Measurements from ENCODE around the gene GEMIN4.
A peak's percentile ranks its signal among the peaks of the same experiment; 100 is the strongest.
"Not testable (repeated sequence)": the region's sequence is repeated elsewhere in the genome, so short reads cannot be mapped to it uniquely, and the experiment has no call there.

Gene GEMIN4

DNA sequence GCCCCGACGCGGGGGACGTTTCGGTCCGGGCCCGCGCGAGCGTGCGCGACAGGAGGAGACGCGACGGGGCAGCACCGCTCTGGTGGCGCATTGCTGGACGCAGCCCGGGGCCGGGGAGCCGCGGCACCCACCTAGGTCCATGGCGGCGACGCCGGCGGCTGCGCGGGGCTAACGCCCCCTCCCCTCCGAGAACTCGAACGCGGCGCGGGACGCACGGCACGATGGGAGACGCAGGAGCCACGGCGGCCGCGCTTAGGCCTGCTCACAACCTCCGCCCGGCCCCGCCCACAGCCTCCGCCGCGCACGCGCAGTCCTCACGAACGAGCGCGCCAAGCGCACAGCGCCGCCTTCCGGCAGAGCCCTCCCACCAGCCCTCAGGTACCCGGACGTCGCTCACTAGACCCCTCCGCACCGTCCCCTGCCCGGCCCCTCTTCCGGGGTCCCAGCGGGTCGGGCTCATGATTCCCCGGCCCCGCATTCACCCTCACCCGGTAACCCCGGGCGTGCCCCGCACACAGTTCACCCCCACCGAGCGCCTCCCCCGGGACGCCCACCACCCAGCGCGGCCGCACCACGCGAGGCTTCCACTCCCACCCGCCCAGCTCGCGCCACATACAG is at the start of gene GEMIN4:
Gene GEMIN4, minus strand, starts transcription at position 263 of the 618 bp plus-strand sequence. Its CDS starts 122 bp downstream, at position 141.
- peak; percentile 94 to 98 (median 97) for DNase-seq (ENCODE audit: low read depth in 3 of 3)

DNA sequence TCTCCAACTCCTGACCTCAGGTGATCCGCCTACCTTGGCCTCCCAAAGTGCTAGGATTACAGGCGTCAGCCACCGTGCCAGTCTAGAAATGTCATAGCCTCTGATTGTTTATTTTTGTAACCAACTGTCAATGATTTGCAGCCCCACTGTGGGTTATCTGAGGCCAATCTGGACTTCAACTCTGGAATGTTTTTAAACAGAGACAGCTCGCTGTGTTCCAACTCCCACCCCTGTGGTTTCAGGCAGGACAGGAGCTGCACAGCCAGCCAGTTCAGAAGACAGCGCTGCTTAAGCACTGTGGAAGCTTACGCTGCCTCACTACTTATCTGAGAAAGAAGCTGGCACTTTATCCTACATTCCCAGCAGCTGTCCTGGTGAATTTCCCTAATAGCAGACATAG is 49.6 kb upstream of the GEMIN4 start:
- DNase-seq (ENCODE audit: low read depth in 3 of 3) = no peak

DNA sequence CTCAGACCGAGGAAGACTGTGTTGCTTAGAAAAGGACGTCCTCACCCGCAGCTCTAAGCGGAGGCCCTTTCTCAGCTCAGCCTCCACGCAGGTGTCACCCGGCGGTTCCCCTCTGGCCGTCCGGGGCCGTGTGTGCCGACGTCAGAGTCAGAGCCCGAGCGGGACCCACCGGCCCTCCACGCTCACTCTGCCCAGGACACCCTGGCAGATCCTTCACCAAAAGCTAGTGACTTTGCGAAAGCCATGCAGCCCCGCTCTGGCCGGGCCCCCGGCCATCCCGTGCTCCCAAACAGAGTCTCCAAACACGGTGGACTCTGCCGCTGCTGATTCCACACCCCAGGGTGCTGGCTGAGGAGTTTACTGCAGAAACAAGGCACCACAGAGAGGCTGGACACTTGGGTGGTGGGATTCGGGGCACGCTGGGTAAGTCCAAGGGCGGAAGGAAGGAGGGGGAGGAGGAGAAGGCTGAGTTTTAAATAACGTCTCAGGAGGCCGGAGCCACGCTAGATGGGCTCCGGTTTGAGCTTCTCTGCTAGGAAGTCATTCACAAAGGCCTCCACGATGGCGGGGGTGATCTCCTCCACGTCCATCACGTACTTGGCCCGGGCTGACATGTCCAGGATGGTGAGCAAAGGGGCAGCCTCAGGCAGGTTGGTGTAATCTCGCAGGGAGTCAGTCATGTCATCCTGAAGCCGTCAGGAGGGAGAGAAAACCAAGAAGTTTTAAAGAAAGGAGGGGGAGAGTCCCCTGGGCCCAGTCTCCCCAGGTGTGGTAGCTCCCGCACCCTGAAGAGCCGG is 48.6 kb upstream of the GEMIN4 start:
- no peak for DNase-seq (ENCODE audit: low read depth in 3 of 3)

DNA sequence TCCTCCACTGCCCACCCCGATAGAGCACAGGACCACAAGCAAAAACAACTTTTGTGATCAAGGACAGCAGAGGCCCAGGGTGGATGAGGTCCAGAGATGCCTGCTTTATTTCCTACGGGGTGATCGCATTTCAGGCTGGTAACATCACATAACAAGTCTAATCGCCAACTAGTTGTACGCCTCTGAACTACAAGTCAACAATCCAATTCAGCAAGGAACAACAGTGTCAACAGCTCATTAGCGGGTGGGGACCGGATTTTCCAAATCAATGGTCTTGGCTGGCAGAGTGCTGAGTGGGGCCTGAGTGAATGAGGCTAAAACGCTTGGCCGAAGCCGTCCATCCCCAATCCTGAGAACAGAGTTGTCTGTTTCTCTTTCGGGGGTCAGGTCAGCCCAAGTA is 47.2 kb upstream of the GEMIN4 start:
- DNase-seq (ENCODE audit: low read depth in 3 of 3) = no peak

DNA sequence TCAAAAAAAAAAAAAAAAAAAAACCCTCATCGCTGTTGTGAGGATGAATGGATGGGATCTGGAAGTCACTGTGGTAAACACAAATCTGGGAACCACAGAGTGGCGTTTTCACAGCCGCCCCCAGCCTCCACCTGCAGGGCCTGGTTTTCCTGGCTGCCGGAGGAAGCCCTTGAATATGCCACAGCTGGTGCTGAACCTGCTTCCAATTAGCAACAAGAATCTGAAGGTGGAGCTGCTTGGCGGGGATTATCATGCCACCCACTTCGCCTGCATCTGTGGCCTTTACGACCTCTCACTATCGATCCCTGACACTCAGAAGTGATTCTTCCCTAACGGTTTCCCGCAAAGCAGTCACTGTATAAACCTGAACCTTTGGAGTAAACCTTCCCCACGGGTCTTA is 46.2 kb upstream of the GEMIN4 start:
- DNase-seq (ENCODE audit: low read depth in 3 of 3) = no peak

DNA sequence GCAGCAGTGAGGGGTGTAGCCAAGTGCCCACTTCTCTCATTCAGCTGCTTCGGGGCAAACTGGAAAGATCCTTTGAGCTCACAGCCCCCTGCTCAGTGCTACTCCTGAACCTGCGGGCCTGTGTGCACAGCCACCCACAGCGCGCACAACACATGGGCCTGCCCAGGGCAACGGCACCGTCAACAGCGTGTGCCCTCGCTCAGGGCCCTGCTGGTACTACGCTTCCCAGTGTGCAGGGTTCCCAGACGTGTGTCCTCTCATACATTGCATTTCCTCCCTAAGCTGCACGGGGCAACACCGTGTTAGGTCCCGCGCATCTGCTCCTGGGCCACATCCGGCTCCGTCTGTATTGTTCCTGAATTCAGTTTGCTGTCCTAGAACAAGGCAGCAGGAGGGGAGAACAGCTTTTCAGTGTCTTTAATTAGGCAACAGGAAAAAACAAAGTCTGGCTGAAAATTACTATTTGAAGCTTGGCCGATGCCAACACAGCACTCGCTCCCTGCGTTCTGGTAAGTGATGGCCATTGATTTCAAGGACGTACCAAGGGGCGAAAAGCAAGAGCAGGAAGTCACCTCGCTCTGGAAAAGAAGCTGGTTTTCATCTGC is 45.3 kb upstream of the GEMIN4 start:
- DNase-seq (ENCODE audit: low read depth in 3 of 3) = no peak

DNA sequence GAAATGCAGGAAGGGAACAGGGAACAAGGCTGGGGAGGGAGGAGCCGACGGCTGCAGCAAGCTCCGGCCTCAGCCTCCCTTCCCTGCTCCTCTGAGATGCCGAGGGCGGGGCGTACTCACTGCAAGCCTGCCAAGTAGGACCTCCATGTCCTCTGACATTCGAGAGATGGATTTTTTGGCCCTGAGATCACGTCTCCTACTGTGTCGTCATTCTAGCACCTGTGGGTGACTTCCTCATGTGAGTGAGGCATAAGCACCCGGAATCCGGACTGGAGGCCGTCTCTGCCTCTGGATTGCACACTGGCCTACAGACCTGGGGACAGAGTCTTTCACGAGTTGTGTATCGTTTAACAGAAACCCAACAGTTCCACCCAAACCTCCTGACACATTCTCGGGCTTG is 44.5 kb upstream of the GEMIN4 start:
- no peak for DNase-seq (ENCODE audit: low read depth in 3 of 3)

DNA sequence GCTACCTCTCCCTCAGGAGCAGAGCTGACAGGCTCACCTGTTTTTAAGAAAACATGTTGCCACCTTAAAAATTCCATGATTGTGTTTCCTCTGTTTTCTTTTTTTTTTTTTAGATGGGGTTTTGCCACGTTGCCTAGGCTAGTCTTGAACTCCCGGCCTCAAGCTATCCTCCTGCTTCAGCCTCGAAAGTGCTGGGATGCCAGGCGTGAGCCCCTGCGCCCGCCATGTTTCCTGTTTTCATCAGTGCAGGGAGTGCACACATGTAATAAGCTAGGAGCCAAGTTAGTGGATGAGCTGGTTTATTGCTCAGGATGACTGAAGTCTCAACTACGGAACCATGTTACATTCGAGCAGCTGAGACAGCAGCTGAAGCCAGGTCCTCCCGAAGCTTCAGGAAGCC is 43.7 kb upstream of the GEMIN4 start:
- no peak for DNase-seq (ENCODE audit: low read depth in 3 of 3)

DNA sequence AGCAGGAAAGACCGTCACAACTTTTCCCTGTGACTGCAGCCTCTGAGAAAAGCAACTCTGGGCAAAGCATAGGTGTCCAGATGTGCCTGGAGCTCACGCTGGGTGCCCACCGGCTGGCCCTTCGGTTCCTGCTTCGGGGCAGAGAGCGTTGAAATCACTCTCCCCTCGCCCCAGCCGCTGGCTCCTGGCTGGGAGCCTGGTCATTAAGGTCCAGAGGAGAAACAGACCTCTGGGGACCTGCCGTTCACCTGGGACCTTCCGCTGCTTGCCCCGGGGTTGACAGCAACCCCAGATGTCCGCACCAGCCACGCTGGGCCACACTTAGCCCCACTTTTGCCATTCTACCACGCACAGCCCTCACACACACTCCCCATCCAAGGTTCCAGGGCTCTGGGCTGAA is 43.2 kb upstream of the GEMIN4 start:
- DNase-seq (ENCODE audit: low read depth in 3 of 3) = no peak

DNA sequence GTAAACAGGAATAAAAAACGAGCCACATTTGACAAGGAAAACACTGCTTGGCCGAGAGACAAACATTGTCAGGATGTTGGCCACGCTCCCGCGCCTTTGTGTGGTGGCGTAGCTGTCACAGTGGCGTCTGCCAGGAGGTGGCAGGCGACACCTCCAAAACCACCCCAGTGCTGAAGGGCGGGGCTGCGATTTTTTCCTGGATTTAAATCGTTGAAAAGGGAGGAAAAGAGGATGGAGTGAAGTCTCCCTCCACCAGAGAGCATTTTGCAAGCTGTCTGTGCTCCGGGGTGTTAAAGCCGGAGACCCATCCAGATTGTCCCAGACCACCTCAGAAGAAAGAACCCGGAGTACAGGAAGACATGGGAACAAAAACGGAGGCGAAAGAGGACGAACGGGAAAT is 42.8 kb upstream of the GEMIN4 start:
- DNase-seq (ENCODE audit: low read depth in 3 of 3) = peak in 2 of 3 experiments; percentile 8 to 37

DNA sequence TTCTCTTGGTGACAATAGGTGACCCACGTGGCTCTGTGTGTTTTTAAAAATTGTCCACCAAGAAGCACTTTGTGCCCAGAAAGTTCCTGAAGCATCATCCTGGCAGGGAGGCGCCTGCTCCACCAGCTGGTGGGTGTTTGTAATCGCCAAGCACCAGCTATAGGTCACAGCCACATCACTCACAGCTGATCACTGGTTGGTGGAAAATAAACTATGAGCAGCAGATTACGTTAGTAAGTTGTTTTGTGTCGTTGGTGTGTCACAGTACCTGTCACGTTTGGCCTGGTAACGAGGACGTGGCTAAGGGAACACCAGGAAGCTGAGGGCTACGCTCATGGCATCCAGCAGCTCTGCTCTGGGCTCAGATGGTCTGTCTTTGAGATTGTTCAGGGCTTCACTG is 40.2 kb upstream of the GEMIN4 start:
- DNase-seq (ENCODE audit: low read depth in 3 of 3) = no peak

DNA sequence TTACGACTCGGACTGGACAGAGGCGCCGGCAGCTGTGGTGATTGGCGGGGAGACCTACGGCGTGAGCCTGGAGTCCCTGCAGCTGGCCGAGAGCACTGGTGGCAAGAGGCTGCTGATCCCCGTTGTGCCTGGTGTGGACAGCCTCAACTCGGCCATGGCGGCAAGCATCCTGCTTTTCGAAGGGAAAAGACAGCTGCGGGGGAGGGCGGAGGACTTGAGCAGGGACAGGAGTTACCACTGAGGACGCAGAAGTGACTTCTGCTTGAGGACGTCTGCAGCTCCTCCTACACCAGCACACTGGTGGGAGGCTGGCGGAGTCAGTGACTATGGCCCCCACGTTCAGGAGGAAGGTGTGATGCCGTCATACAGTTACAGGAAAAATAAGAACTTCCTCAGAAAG is 39.8 kb upstream of the GEMIN4 start:
- no peak for DNase-seq (ENCODE audit: low read depth in 3 of 3)

DNA sequence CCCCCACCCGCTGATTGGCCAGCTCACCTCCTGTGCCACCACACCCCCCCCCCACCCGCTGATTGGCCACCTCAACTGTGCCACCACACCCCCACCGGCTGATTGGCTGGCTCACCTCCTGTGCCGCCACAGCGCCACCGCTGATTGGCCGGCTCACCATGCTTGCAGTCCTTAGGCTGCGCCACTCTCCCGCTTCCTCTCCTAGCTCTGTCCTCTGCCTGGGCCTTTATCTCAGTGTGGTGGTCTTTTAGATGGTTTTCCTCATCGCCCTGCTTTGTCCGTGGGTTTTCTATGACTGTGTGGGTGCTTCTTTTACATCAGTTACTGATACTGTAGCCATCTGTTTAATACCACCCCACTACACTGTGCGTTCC is 38.8 kb upstream of the GEMIN4 start:
- not testable (repeated sequence) for DNase-seq (ENCODE audit: low read depth in 3 of 3)

DNA sequence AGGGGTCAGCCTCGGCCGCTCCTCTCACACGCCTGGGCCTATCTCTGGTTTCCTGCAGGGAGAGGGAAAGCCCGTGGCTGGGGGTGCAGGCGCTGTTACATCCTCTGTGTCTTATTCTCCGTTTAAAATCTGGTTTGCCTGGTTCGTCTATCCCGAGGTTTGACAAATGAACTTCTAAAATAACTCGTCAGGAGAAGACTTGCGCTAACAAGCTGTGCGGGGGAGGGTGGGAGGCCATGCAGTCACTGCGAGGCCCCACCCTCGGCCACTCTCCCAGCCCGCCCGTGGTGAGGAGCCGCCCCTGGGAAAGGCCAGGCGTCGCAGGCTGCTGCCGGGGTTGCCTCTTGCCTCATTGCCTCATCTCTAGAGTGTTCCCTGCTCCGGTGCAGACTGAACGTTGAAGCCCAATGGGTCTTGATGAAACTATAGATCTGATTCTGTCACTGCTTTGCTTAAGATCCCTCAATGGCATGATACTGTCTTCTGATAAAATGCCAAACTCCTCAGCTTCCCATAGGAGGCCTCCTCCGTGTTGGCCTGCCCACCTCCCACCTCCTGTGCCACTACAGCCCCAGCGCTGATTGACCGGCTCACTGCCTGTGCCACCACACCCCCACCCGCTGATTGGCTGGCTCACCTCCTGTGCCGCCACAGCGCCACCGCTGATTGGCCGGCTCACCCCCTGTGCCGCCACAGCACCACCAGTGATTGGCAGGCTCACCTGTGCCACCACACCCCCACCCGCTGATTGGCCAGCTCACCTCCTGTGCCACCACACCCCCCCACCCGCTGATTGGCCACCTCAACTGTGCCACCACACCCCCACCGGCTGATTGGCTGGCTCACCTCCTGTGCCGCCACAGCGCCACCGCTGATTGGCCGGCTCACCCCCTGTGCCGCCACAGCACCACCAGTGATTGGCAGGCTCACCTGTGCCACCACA is 38.1 kb upstream of the GEMIN4 start:
- not testable (repeated sequence) for DNase-seq (ENCODE audit: low read depth in 3 of 3)

DNA sequence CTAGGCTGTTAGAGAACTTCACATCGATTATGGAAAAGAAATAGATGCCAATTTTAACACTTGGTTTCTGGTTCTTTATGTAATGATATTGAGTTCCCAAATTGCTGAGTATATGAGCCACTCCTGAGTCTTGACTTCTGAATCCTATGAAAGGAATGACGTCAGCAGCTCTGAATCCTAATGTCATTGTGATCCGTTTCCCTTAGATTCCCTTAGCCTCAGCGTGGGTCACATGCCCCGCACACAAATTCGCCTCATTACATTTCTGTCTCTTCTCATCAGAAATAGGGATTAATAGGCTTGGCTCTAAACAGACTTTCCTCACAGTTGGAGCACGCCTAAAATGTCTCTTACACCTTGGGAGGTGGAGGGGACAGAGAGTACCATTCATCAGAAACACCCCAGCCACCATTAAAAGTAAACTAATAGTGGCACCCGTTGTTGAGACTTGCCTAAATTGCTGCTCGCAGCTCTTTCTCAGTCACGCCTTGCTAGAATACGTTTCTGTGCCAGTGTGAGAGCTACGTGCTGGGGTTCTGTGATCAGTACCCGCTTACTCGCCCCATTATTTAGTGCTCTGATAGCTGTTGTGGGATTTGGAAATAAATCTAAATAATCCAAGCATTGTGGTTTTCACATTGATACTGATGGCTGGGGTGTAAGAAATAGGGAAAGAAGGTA is 37.2 kb upstream of the GEMIN4 start:
- no peak for DNase-seq (ENCODE audit: low read depth in 3 of 3)

DNA sequence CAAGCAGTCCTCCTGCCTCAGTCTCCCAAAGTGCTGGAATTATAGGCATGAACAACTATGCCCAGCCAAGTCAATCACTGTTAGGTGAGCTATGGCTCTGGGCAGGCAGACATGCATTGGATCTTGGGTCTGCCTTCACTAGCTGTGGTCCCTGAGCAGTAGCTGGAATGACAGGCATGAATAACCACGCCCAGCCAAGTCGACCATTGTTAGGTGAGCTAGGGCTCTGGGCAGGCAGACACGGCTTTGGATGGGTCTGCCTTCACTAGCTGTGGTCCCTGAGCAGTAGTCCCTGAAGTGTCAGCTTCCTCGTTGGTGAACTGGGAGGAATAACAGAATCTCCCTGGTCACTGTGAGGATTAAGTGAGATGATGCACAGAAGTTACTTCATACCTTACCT is 36.5 kb upstream of the GEMIN4 start:
- DNase-seq (ENCODE audit: low read depth in 3 of 3) = no peak

DNA sequence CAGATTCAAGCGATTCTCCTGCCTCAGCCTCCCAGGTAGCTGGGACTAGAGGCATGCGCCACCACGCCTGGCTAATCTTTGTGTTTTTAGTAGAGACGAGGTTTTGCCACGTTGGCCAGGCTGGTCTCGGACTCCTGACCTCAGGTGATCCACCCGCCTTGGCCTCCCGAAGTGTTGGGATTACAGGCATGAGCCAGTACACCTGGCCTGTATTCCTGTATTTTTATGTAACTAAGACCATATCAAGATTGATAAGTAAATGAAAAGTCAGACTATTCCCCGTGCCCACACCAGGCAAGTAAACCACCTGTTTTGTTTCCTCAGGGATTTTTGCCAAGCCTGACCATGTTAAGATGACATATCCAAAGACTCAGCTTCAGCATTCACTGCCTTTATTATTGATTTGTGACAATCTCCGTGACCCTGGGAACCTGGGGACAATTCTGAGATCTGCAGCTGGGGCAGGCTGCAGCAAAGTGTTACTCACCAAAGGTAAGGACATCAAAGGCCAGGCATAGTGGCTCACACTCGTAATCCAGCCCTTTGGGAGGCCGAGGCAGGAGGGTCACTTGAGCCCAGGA is 35.7 kb upstream of the GEMIN4 start:
- no peak for DNase-seq (ENCODE audit: low read depth in 3 of 3)

DNA sequence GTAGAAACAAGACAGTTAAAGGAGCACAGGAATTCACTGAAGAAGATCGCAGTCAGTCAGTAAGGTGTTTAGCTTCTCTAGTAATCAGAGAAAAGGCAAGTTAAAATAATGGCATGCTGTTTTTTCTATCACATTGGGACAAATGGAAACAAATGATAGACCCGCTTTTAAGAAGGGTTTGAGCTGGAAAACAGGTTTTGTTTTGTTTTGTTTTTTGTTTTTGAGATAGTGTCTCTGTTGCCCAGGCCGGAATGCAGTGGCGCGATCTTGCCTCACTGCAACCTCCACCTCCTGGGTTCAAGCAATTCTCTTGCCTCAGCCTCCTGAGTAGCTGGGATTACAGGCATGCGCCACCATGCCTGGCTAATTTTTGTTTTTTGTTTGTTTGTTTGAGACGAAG is 33.8 kb upstream of the GEMIN4 start:
- DNase-seq (ENCODE audit: low read depth in 3 of 3) = not testable (repeated sequence)

DNA sequence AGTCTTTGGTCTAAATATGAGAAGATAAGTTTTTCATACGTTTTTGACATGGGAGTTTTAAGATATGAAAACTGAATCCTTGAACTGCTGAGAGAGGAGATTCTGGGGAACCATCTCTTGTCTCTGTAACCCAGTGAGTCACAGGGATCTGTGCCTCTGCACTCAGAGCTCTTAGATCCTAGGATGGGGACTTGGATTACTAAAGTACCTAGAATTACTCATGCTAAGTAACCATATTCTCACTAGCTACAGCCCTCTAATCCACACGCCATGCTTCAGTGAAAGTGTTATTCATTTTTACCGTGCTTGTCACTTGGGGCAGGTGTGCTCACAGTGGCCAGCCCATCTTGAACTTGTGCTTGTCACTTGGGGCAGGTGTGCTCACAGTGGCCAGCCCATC is 32.1 kb upstream of the GEMIN4 start:
- DNase-seq (ENCODE audit: low read depth in 3 of 3) = no peak

DNA sequence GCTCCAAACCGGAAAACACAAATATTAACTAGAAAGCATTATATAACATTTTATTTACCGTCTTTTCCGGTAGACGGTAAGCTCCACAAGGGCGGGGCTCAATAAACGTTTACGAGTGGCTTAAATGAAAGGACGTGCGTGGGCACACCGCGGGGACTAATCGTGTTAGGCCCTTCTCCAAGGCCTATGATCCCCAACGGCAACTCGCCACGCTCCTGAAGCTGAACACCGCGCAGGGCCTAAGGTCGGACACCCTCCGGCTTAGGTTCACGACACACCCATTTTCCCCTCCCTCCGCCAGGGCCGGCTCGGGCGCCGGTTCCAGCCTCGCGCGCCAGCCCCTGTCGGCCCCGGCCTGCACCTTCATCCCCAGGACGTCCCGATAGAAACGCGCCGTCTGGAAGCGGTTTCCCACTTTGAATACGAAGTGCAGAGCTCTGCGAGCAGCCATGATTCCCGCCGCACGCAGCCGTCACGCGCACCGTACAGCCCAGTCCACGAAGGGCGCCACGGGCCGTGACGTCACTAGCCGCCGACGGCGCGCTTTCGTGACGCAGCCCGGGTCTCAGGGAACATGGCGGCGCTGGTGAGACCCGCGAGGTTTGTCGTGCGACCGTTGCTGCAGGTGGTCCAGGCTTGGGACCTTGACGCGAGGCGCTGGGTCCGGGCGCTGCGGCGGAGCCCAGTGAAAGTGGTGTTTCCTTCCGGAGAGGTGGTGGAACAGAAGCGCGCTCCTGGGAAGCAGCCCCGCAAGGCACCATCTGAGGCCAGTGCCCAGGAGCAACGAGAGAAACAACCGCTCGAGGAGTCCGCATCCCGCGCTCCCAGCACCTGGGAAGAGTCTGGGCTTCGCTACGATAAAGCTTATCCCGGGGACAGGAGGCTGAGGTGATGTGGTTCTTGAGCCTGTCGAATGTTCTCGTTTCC is 30.0 kb upstream of the GEMIN4 start, which contains the start of the genes GLOD4 and MRM3:
Gene GLOD4, minus strand, starts transcription at position 476 of the 927 bp plus-strand sequence. Its CDS starts 25 bp downstream, at position 451.
Gene MRM3, plus strand, starts transcription at position 549 of the 927 bp plus-strand sequence. Its CDS starts 26 bp downstream, at position 575.
- peak; percentile 92 to 94 (median 94) for DNase-seq (ENCODE audit: low read depth in 3 of 3)

All from stimulated activated CD4-positive, alpha-beta T cell treated with anti-CD3 and anti-CD28 coated beads, TNF-alpha, amount 100 ng/mL, for 24 hours (primary cell).